Measurements from ENCODE around the gene TRABD2A. TPM values are rescaled to one million over a fixed set of nuclear protein-coding genes. Genes with fewer than 3 reads are reported as not detected.

TRABD2A gene
- total RNA-seq, 1 donor from 2014 or later: 0.84 TPM

DNA sequence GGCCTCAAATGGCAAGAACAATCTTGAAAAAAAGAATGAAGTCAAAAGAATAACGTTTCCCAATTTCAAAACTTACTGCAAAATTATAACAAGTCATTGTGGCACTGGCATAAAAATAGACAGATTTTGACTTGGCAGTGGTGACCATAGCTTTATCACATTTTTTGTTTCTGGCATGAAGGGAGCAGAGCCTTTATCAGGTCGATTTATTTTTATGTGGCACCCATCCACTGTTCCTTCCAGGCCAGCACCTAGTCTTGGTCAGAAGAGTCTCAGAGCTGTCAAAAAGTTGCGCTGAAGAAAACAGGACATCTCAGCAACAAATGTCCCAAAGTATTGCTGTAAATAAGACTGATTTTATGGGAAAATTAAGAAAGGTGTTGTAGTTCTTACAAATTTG, 92.4 kb downstream of the TRABD2A start:
- H3K27me3 Mint-ChIP-seq (ENCODE audit: low read depth): no peaks in the 10 kb centered on the region

DNA sequence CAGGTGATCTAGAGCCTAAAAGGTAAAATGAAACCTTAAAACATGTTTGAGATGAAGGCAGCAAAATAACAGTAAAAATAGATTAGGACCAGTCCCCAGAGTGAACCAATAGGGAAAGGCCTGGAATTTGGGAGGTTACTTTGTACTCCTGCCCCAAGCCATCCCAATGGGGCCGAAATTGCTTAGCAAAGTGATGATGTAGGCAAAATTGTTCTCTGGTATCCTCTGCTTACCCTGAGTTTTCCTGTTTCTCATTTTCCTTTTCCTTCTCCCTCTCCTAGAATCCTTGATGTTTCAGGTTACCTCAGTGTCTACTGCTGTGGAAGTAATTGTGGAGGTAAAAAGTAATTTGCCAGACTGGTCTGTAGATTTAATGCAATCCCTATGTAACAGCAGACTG, 92.9 kb downstream of the TRABD2A start:
- no peaks in the 10 kb centered on the region for H3K27me3 Mint-ChIP-seq (ENCODE audit: low read depth)
- no peaks in the 10 kb centered on the region for H3K4me1 Mint-ChIP-seq
- H3K4me3 Mint-ChIP-seq: no peak overlapping the region
- TF ChIP-seq, protein P1, sequence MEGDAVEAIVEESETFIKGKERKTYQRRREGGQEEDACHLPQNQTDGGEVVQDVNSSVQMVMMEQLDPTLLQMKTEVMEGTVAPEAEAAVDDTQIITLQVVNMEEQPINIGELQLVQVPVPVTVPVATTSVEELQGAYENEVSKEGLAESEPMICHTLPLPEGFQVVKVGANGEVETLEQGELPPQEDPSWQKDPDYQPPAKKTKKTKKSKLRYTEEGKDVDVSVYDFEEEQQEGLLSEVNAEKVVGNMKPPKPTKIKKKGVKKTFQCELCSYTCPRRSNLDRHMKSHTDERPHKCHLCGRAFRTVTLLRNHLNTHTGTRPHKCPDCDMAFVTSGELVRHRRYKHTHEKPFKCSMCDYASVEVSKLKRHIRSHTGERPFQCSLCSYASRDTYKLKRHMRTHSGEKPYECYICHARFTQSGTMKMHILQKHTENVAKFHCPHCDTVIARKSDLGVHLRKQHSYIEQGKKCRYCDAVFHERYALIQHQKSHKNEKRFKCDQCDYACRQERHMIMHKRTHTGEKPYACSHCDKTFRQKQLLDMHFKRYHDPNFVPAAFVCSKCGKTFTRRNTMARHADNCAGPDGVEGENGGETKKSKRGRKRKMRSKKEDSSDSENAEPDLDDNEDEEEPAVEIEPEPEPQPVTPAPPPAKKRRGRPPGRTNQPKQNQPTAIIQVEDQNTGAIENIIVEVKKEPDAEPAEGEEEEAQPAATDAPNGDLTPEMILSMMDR (conservative IDR thresholded peaks at IDR 0.05): no peak
- peaks cover 2% of the 10 kb centered on the region for H3K36me3 Mint-ChIP-seq (ENCODE audit: low read depth)
- H3K9me3 Mint-ChIP-seq: peaks cover 3% of the 10 kb centered on the region
- DNase-seq (ENCODE audit: low read depth, low spot score): no peak
- H3K27ac Mint-ChIP-seq (ENCODE audit: unreplicated experiment): no peak overlapping the region

More for the DNA sequence above, 92.4 kb downstream of the TRABD2A start:
- peaks cover 2% of the 10 kb centered on the region for H3K36me3 Mint-ChIP-seq (ENCODE audit: low read depth)
- peaks cover 6% of the 10 kb centered on the region for H3K9me3 Mint-ChIP-seq
- H3K27ac Mint-ChIP-seq (ENCODE audit: unreplicated experiment): no peak overlapping the region
- TF ChIP-seq, protein P1 (conservative IDR thresholded peaks at IDR 0.05): no peak
- no peak for DNase-seq (ENCODE audit: low read depth, low spot score)
- no peak overlapping the region for H3K4me3 Mint-ChIP-seq
- H3K4me1 Mint-ChIP-seq: no peaks in the 10 kb centered on the region

DNA sequence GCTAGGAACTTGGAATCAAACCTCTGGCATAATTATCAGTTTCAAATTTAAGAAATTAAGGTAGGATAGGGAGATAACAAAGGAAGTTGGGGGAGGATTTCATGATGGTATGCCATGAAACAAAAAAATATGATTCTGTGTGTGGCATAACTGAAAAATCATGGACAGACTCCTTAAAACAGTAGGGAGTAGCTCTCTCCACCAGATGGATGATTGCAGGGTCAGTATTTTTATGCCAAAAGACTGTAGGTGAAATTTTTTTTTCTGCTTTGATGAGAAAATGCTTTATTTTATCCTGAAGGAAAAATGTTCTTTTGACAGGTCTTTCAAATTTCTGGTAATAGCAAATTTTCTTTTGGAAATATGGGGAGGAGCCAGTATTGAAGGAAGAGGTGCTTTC, 94.3 kb downstream of the TRABD2A start:
- H3K27me3 Mint-ChIP-seq (ENCODE audit: low read depth): no peaks in the 10 kb centered on the region
- peaks cover 2% of the 10 kb centered on the region for H3K36me3 Mint-ChIP-seq (ENCODE audit: low read depth)
- no peak overlapping the region for H3K4me3 Mint-ChIP-seq
- no peaks in the 10 kb centered on the region for H3K4me1 Mint-ChIP-seq
- no peak overlapping the region for H3K27ac Mint-ChIP-seq (ENCODE audit: unreplicated experiment)
- TF ChIP-seq, protein P1 (conservative IDR thresholded peaks at IDR 0.05): no peak
- no peaks in the 10 kb centered on the region for H3K9me3 Mint-ChIP-seq
- no peak for DNase-seq (ENCODE audit: low read depth, low spot score)

DNA sequence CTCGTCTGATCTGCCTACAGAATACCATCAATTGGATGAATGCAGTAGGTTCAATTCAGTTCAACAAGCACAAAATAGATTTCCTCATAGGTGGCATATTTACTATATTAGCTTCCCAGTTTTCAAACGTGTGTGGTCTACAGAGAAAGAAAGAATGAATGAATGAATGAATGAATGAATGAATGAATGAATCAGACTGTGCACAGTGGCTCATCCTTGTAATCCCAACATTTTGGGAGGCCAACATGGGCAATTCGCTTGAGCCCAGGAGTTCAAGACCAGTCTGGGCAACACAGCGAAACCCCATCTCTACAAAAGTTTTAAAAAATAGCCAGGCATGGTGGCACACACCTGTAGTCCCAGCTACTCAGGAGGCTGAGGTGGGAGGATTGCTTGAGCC, 94.9 kb downstream of the TRABD2A start:
- no peak for DNase-seq (ENCODE audit: low read depth, low spot score)
- Mint-ChIP-seq H3K36me3 (ENCODE audit: low read depth) (peaks cover 2% of the 10 kb centered on the region), H3K9me3 (no peaks in the 10 kb centered on the region), H3K27ac (ENCODE audit: unreplicated experiment) (no peak overlapping the region), H3K27me3 (ENCODE audit: low read depth) (no peaks in the 10 kb centered on the region), H3K4me1 (no peaks in the 10 kb centered on the region), H3K4me3 (no peak overlapping the region)
- TF ChIP-seq, protein P1 (conservative IDR thresholded peaks at IDR 0.05): no peak

DNA sequence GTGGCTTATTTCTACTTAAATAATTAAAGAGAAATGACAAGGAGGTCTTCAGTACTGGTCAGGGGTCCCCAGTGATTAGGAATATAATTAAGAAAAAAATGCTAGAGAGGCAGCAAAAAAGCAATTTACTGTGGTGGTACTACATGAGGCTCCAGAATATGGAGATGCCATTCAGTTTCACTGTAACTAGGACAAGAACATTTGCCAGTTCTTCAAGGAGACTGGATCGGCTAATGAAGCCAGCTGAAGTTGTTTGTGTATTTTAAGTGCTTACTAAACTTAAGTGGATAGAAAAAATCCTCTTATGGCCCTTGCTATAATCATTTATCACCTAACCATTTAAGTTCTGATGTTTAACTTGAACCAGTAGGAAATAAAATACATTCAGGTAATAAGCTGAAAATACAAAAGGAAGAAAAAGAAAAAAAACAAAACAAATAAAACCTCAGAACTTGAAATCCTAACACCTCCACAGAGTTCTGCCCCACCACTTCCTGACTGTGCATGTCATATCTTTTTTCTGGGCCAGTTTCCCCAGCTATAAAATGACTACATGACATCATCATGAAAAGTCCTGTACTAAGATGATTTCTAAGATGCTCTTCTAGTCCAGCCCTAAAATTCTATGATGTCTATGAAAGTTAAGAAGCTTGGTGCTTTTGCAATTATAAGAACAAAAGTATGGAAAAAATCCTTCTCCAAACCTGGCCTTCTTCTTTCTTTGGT, 98.0 kb downstream of the TRABD2A start:
- Mint-ChIP-seq H3K27me3 (ENCODE audit: low read depth) (no peaks in the 10 kb centered on the region), H3K4me1 (no peaks in the 10 kb centered on the region), H3K27ac (ENCODE audit: unreplicated experiment) (no peak overlapping the region), H3K9me3 (no peaks in the 10 kb centered on the region), H3K4me3 (no peak overlapping the region), H3K36me3 (ENCODE audit: low read depth) (peaks cover 2% of the 10 kb centered on the region)
- no peak for DNase-seq (ENCODE audit: low read depth, low spot score)
- TF ChIP-seq, protein P1 (conservative IDR thresholded peaks at IDR 0.05): no peak

Measured in neural crest cell (in vitro differentiated cells).